IMR-90 (cell line): Measurements from ENCODE around the gene RASL10A. TPM values are rescaled to one million over a fixed set of nuclear protein-coding genes. Genes with fewer than 3 reads are reported as not detected.

ENCODE experiments used
- ATAC-seq: fragments of 200-7000 bp; cut with Tn5 transposase; 2 replicates; pipeline ENCODE4 v1.9.1; 2020; ENCODE audit warnings: low read depth, mild to moderate bottlenecking, moderate library complexity
- BruUV-seq: library from RNA; stranded (reverse); fragments of 400-500 nt; replicated peaks from 2 replicates; lab custom pipeline; 2021; lab: Mats Ljungman, UMichigan
- CTCF ChIA-PET: fragments of 300-600 bp; formaldehyde crosslinking; extraction: SDS; loops from one replicate; lab custom pipeline; 2021; ENCODE audit warnings: antibody characterized with exemption; lab: Yijun Ruan, JAX
- POLR2A ChIA-PET: fragments of 300-600 bp; sonication (Branson Sonifier 250); formaldehyde crosslinking; loops from one replicate; lab custom pipeline; 2022; ENCODE audit warnings: antibody characterized with exemption; ENCODE audit not compliant: unreplicated experiment; lab: Charles Lee
- DNase-seq: peaks from one replicate; pipeline ENCODE4 v3.0.0; 2013
- H2AFZ ChIP-seq: replicated peaks from 2 replicates; pipeline ENCODE3; 2013; ENCODE audit warnings: low read length, mild to moderate bottlenecking; ENCODE audit not compliant: poor library complexity
- H2AK5ac ChIP-seq: 2 replicates; pipeline ENCODE4 v1.6.1; 2013; ENCODE audit warnings: low read depth, low read length, inconsistent platforms
- H2AK9ac ChIP-seq: replicated peaks from 2 replicates; pipeline ENCODE3; 2013; ENCODE audit warnings: mild to moderate bottlenecking, low read depth, low read length, moderate library complexity; ENCODE audit not compliant: poor library complexity
- H2BK120ac ChIP-seq: 2 replicates; pipeline ENCODE4 v1.6.1; 2013; ENCODE audit warnings: low read depth, low read length, inconsistent platforms
- H2BK15ac ChIP-seq: 3 replicates; pipeline ENCODE4 v1.6.1; 2013; ENCODE audit warnings: low read depth, low read length, inconsistent platforms
- H2BK20ac ChIP-seq: 2 replicates; pipeline ENCODE4 v1.6.1; 2013; ENCODE audit warnings: low read depth, mild to moderate bottlenecking, inconsistent platforms, low read length, moderate library complexity
- H2BK5ac ChIP-seq: 2 replicates; pipeline ENCODE4 v1.6.1; 2013; ENCODE audit warnings: mild to moderate bottlenecking, low read depth, low read length, inconsistent platforms; ENCODE audit not compliant: poor library complexity, severe bottlenecking
- H3K14ac ChIP-seq: replicated peaks from 2 replicates; pipeline ENCODE4 v1.6.1; 2013; ENCODE audit warnings: low read depth, low read length, inconsistent platforms
- H3K18ac ChIP-seq: 2 replicates; pipeline ENCODE4 v1.6.1; 2013; ENCODE audit warnings: low read depth, low read length, control low read depth
- H3K23ac ChIP-seq: 2 replicates; pipeline ENCODE4 v1.6.1; 2013; ENCODE audit warnings: low read depth, low read length, inconsistent platforms
- H3K27ac ChIP-seq: 2 replicates; pipeline ENCODE4 v1.5.1; 2013; ENCODE audit warnings: mild to moderate bottlenecking, control low read depth, low read length; ENCODE audit not compliant: insufficient read depth
- H3K27me3 ChIP-seq: 2 replicates; pipeline ENCODE4 v1.6.1; 2013; ENCODE audit warnings: low read length; ENCODE audit not compliant: control insufficient read depth, insufficient read depth
- H3K36me3 ChIP-seq: 2 replicates; pipeline ENCODE4 v1.6.1; 2013; ENCODE audit warnings: low read length, mixed read lengths; ENCODE audit not compliant: control insufficient read depth, insufficient read depth
- H3K4ac ChIP-seq: 2 replicates; pipeline ENCODE4 v1.6.1; 2013; ENCODE audit warnings: low read depth, low read length, inconsistent platforms
- H3K4me1 ChIP-seq: 2 replicates; pipeline ENCODE4 v1.6.1; 2013; ENCODE audit warnings: low read length, mixed read lengths; ENCODE audit not compliant: control insufficient read depth, insufficient read depth
- H3K4me2 ChIP-seq: 2 replicates; pipeline ENCODE4 v1.6.1; 2013; ENCODE audit warnings: low read depth, mild to moderate bottlenecking, control low read depth, low read length, moderate library complexity
- H3K4me3 ChIP-seq: 2 replicates; pipeline ENCODE4 v1.5.1; 2013; ENCODE audit warnings: low read depth, mild to moderate bottlenecking, control low read depth, low read length, moderate library complexity; ENCODE audit not compliant: insufficient read depth
- H3K56ac ChIP-seq: 2 replicates; pipeline ENCODE4 v1.6.1; 2013; ENCODE audit warnings: low read length, inconsistent platforms; ENCODE audit not compliant: insufficient read depth; ENCODE audit errors: extremely low read depth
- H3K79me1 ChIP-seq, 2 experiments: 2 replicates each; pipeline ENCODE4 v1.6.1; 2013; ENCODE audit warnings: low read length in 2 of 2, inconsistent platforms in 1 of 2, low read depth in 1 of 2
- H3K9ac ChIP-seq: 2 replicates; pipeline ENCODE4 v1.6.1; 2013; ENCODE audit warnings: low read depth, low read length, control low read depth
- H3K9me1 ChIP-seq: 2 replicates; pipeline ENCODE4 v1.6.1; 2013; ENCODE audit warnings: low read length, inconsistent platforms; ENCODE audit not compliant: insufficient read depth
- H3K9me3 ChIP-seq: 2 replicates; pipeline ENCODE4 v1.6.1; 2013; ENCODE audit warnings: low read length; ENCODE audit not compliant: control insufficient read depth, insufficient read depth
- H4K20me1 ChIP-seq: 2 replicates; pipeline ENCODE4 v1.6.1; 2013; ENCODE audit warnings: low read length, inconsistent platforms; ENCODE audit not compliant: insufficient read depth
- H4K5ac ChIP-seq: 2 replicates; pipeline ENCODE4 v1.6.1; 2013; ENCODE audit warnings: mild to moderate bottlenecking, low read depth, low read length, control low read depth
- H4K8ac ChIP-seq, 2 experiments: 2 replicates each; pipeline ENCODE4 v1.6.1; 2013; ENCODE audit warnings: low read depth in 2 of 2, low read length in 2 of 2, control low read depth in 1 of 2, inconsistent platforms in 1 of 2
- H4K91ac ChIP-seq: 2 replicates; pipeline ENCODE4 v1.6.1; 2013; ENCODE audit warnings: low read depth, low read length, inconsistent platforms; ENCODE audit not compliant: insufficient read depth
- CTCF ChIP-seq: conservative IDR thresholded peaks from 2 replicates; pipeline ENCODE4 v1.5.1; 2012; ENCODE audit warnings: mild to moderate bottlenecking, low read depth, low read length, improper control_type of control experiment
- ELK1 ChIP-seq: fragments of 150-350 bp; IDR thresholded peaks from 2 replicates; pipeline ENCODE4 v1.6.1; 2016; ENCODE audit warnings: low read depth, mild to moderate bottlenecking, low read length, moderate library complexity, borderline replicate concordance
- POLR2A ChIP-seq: IDR thresholded peaks from 2 replicates; pipeline ENCODE4 v1.6.1; 2012; ENCODE audit warnings: mild to moderate bottlenecking, low read depth, low read length
- RAD21 ChIP-seq: IDR thresholded peaks from 2 replicates; pipeline ENCODE4 v1.6.1; 2012; ENCODE audit warnings: low read length, improper control_type of control experiment
- SMC3 ChIP-seq: fragments of 150-350 bp; IDR thresholded peaks from 2 replicates; pipeline ENCODE4 v1.6.1; 2016; ENCODE audit warnings: low read depth, mild to moderate bottlenecking, antibody characterized with exemption, low read length, moderate library complexity
- WGBS, 2 experiments: methylation state at CpG; one replicate each; pipeline versions ENCODE4 v1.1.5 to v1.1.7; 2013; ENCODE audit warnings: missing lambda C conversion rate in 2 of 2; ENCODE audit not compliant: insufficient read length in 1 of 2; ENCODE audit errors: extremely low coverage in 2 of 2; 5-methylcytosine and 5-hydroxymethylcytosine counted together
- dilution Hi-C: fragments of 300-500 bp; cut with HindIII; formaldehyde crosslinking; loops from one replicate; pipeline ENCODE4 v1.14.3; 2018; ENCODE audit warnings: low sequenced_read_pairs; ENCODE audit not compliant: unreplicated experiment
- in situ Hi-C: fragments of 300-500 bp; cut with MboI; formaldehyde crosslinking; loops from 3 replicates; pipeline ENCODE4 v1.14.3; 2019; ENCODE audit warnings: low sequenced_read_pairs, inconsistent platforms, mixed read lengths
- intact Hi-C: fragments of 100-400 bp; cut with micrococcal nuclease; formaldehyde crosslinking; loops from 2 replicates; pipeline ENCODE4 v1.10.0; 2022
- polyA plus RNA-seq, 3 experiments: library from polyadenylated mRNA; depleted of rRNA; stranded (reverse); fragments of >200 nt; gene quantifications; 2 replicates each; pipeline ENCODE4 v1.2.3, GENCODE V29; 2012; ENCODE audit warnings: low replicate concordance in 1 of 3
- total RNA-seq: library from RNA; depleted of rRNA; stranded (reverse); fragments of >200 nt; gene quantifications from 2 replicates; pipeline ENCODE4 v1.2.3, GENCODE V29; 2012

The RASL10A gene
- total and polyA plus RNA-seq, 2 of the 4 experiments (the other 2 are of a cell fraction) = 0.26 TPM; not detected in 1

GRCh38 chr22:29320546-29320945 lies 5.0 kb upstream of the RASL10A start:
- Histone ChIP-seq H2BK20ac (no peak overlapping the region), H2BK5ac (no peak overlapping the region), H2AK9ac (no peak overlapping the region), H3K79me1 (no peaks in the 10 kb centered on the region), H3K36me3 (no peaks in the 10 kb centered on the region), H2BK15ac (no peak overlapping the region), H3K9me1 (no peaks in the 10 kb centered on the region), H3K27ac (no peak overlapping the region), H3K4me2 (no peak overlapping the region), H3K9ac (no peak overlapping the region), H3K14ac (no peak overlapping the region), H3K56ac (no peak overlapping the region), H2AFZ (no peak overlapping the region), H3K4ac (no peak overlapping the region), H2BK120ac (no peak overlapping the region), H3K4me3 (no peak overlapping the region), H3K9me3 (no peaks in the 10 kb centered on the region), H3K23ac (no peak overlapping the region), H4K8ac (no peak overlapping the region), H4K91ac (no peak overlapping the region), H2AK5ac (no peak overlapping the region), H4K20me1 (no peaks in the 10 kb centered on the region), H3K18ac (no peak overlapping the region), H3K27me3 (peaks cover 23% of the 10 kb centered on the region), H4K5ac (no peak overlapping the region), H3K4me1 (no peaks in the 10 kb centered on the region)
- dilution Hi-C loops (no loop called here), in situ Hi-C loops (no loop called here), intact Hi-C loops (no loop called here)
- TF ChIP-seq RAD21 (no peak), SMC3 (no peak), POLR2A (no peak), ELK1 (no peak), CTCF (peak; percentile 22; the same call in 1 of the 2 replicates)
- DNase-seq (no peak), ATAC-seq (peak; percentile 67)
- ChIA-PET POLR2A (no interaction called here), CTCF (interaction anchor here (1.1 kb wide), 1 partner anchor 37 kb away, joined by 3 read pairs; no protein-coding TSS in a partner anchor)
- no TSS peak for BruUV-seq
- whole genome bisulfite sequencing, 2 experiments = no CpG with 5 or more reads among the region's 1 CpG
